Measurements from ENCODE around the gene EPAS1.

- no peak for TF ChIP-seq FOXM1 (IDR thresholded peaks at IDR 0.05; ENCODE audit: low read depth)
- TF ChIP-seq, protein P1, sequence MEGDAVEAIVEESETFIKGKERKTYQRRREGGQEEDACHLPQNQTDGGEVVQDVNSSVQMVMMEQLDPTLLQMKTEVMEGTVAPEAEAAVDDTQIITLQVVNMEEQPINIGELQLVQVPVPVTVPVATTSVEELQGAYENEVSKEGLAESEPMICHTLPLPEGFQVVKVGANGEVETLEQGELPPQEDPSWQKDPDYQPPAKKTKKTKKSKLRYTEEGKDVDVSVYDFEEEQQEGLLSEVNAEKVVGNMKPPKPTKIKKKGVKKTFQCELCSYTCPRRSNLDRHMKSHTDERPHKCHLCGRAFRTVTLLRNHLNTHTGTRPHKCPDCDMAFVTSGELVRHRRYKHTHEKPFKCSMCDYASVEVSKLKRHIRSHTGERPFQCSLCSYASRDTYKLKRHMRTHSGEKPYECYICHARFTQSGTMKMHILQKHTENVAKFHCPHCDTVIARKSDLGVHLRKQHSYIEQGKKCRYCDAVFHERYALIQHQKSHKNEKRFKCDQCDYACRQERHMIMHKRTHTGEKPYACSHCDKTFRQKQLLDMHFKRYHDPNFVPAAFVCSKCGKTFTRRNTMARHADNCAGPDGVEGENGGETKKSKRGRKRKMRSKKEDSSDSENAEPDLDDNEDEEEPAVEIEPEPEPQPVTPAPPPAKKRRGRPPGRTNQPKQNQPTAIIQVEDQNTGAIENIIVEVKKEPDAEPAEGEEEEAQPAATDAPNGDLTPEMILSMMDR (IDR thresholded peaks at IDR 0.05): no peak
- no peak for TF ChIP-seq GABPA (IDR thresholded peaks at IDR 0.05; ENCODE audit: low read depth)
- TF ChIP-seq TAF1 (IDR thresholded peaks at IDR 0.05; ENCODE audit: borderline replicate concordance, low read depth, low read length): no peak
- TF ChIP-seq, protein P2, sequence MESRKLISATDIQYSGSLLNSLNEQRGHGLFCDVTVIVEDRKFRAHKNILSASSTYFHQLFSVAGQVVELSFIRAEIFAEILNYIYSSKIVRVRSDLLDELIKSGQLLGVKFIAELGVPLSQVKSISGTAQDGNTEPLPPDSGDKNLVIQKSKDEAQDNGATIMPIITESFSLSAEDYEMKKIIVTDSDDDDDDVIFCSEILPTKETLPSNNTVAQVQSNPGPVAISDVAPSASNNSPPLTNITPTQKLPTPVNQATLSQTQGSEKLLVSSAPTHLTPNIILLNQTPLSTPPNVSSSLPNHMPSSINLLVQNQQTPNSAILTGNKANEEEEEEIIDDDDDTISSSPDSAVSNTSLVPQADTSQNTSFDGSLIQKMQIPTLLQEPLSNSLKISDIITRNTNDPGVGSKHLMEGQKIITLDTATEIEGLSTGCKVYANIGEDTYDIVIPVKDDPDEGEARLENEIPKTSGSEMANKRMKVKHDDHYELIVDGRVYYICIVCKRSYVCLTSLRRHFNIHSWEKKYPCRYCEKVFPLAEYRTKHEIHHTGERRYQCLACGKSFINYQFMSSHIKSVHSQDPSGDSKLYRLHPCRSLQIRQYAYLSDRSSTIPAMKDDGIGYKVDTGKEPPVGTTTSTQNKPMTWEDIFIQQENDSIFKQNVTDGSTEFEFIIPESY (IDR thresholded peaks at IDR 0.05; ENCODE audit: borderline replicate concordance, low read depth): no peak
- TF ChIP-seq RAD21 (IDR thresholded peaks at IDR 0.05; ENCODE audit: low read length): no peak
- TF ChIP-seq MXI1 (IDR thresholded peaks at IDR 0.05; ENCODE audit: low read depth, low read length): no peak
- TF ChIP-seq MAX (IDR thresholded peaks at IDR 0.05; ENCODE audit: low read depth): no peak
- no peak for TF ChIP-seq RCOR1 (IDR thresholded peaks at IDR 0.05; ENCODE audit: low read length)
- TF ChIP-seq GATA2 (CRISPR knock-in tag; IDR thresholded peaks at IDR 0.05): no peak
- no peak for TF ChIP-seq YY1 (IDR thresholded peaks at IDR 0.05; ENCODE audit: low read depth)
- no peak for TF ChIP-seq POLR2AphosphoS5 (IDR thresholded peaks at IDR 0.05; ENCODE audit: low read depth, low read length)
These were observed 49.0 kb upstream of the EPAS1 start for GRCh38 chr2:46248171-46248570.
